IPS-15b (cell line): Measurements from ENCODE around the gene DPCD.

ENCODE experiments used
- H3K27me3 ChIP-seq: one replicate; pipeline ENCODE4 v1.6.1; 2013; ENCODE audit warnings: low read length; ENCODE audit not compliant: control insufficient read depth, insufficient read depth
- H3K36me3 ChIP-seq: one replicate; pipeline ENCODE4 v1.6.1; 2013; ENCODE audit warnings: low read length; ENCODE audit not compliant: control insufficient read depth, insufficient read depth
- H3K4me1 ChIP-seq: one replicate; pipeline ENCODE4 v1.6.1; 2013; ENCODE audit warnings: mild to moderate bottlenecking, low read length; ENCODE audit not compliant: control insufficient read depth, insufficient read depth
- H3K4me3 ChIP-seq: one replicate; pipeline ENCODE4 v1.5.1; 2013; ENCODE audit warnings: low read depth, low read length
- H3K9ac ChIP-seq: one replicate; pipeline ENCODE4 v1.6.1; 2013; ENCODE audit warnings: low read depth, mild to moderate bottlenecking, low read length
- H3K9me3 ChIP-seq: one replicate; pipeline ENCODE4 v1.6.1; 2013; ENCODE audit warnings: mild to moderate bottlenecking, low read length; ENCODE audit not compliant: control insufficient read depth, insufficient read depth

The DPCD gene

GRCh38 chr10:101569323-101569621, 18.8 kb upstream of the DPCD start:
- no peaks in the 10 kb centered on the region for H3K36me3 ChIP-seq
- H3K9ac ChIP-seq = no peak overlapping the region
- no peaks in the 10 kb centered on the region for H3K9me3 ChIP-seq
- peak overlapping the region; percentile 88 for H3K4me3 ChIP-seq
- H3K27me3 ChIP-seq = peaks cover 68% of the 10 kb centered on the region
- H3K4me1 ChIP-seq = no peaks in the 10 kb centered on the region

GRCh38 chr10:101569622-101570427, 18.3 kb upstream of the DPCD start:
- Histone ChIP-seq H3K27me3 (peaks cover 68% of the 10 kb centered on the region), H3K4me1 (no peaks in the 10 kb centered on the region), H3K9me3 (no peaks in the 10 kb centered on the region), H3K9ac (peak overlapping the region; percentile 24), H3K4me3 (peak overlapping the region; percentile 88), H3K36me3 (no peaks in the 10 kb centered on the region)

GRCh38 chr10:101570428-101571270, 17.5 kb upstream of the DPCD start:
- H3K9me3 ChIP-seq = no peaks in the 10 kb centered on the region
- H3K4me1 ChIP-seq = no peaks in the 10 kb centered on the region
- peaks cover 64% of the 10 kb centered on the region for H3K27me3 ChIP-seq
- peak overlapping the region; percentile 60 for H3K9ac ChIP-seq
- H3K4me3 ChIP-seq = peak overlapping the region; percentile 88
- no peaks in the 10 kb centered on the region for H3K36me3 ChIP-seq

- peaks cover 56% of the 10 kb centered on the region for H3K27me3 ChIP-seq
- H3K9ac ChIP-seq = no peak overlapping the region
- H3K36me3 ChIP-seq = no peaks in the 10 kb centered on the region
- peak overlapping the region; percentile 88 for H3K4me3 ChIP-seq
- no peaks in the 10 kb centered on the region for H3K9me3 ChIP-seq
- H3K4me1 ChIP-seq = no peaks in the 10 kb centered on the region
Observed at GRCh38 chr10:101571271-101571925, 16.7 kb upstream of the DPCD start.

GRCh38 chr10:101572126-101572525, 16.0 kb upstream of the DPCD start:
- no peaks in the 10 kb centered on the region for H3K4me1 ChIP-seq
- no peaks in the 10 kb centered on the region for H3K36me3 ChIP-seq
- H3K27me3 ChIP-seq = peaks cover 51% of the 10 kb centered on the region
- H3K4me3 ChIP-seq = no peak overlapping the region
- H3K9ac ChIP-seq = no peak overlapping the region
- no peaks in the 10 kb centered on the region for H3K9me3 ChIP-seq

- H3K27me3 ChIP-seq = peaks cover 44% of the 10 kb centered on the region
- H3K36me3 ChIP-seq = no peaks in the 10 kb centered on the region
- H3K4me3 ChIP-seq = no peak overlapping the region
- H3K9ac ChIP-seq = no peak overlapping the region
- no peaks in the 10 kb centered on the region for H3K9me3 ChIP-seq
- no peaks in the 10 kb centered on the region for H3K4me1 ChIP-seq
Observed at GRCh38 chr10:101572785-101573184, 15.3 kb upstream of the DPCD start.

- no peak overlapping the region for H3K4me3 ChIP-seq
- no peaks in the 10 kb centered on the region for H3K9me3 ChIP-seq
- no peak overlapping the region for H3K9ac ChIP-seq
- peaks cover 7% of the 10 kb centered on the region for H3K36me3 ChIP-seq
- no peaks in the 10 kb centered on the region for H3K4me1 ChIP-seq
- H3K27me3 ChIP-seq = peaks cover 33% of the 10 kb centered on the region
Observed at GRCh38 chr10:101573885-101574753, 14.0 kb upstream of the DPCD start.

- H3K9me3 ChIP-seq = no peaks in the 10 kb centered on the region
- no peak overlapping the region for H3K4me3 ChIP-seq
- H3K4me1 ChIP-seq = no peaks in the 10 kb centered on the region
- peaks cover 26% of the 10 kb centered on the region for H3K27me3 ChIP-seq
- peaks cover 16% of the 10 kb centered on the region for H3K36me3 ChIP-seq
- no peak overlapping the region for H3K9ac ChIP-seq
Observed at GRCh38 chr10:101575091-101575490, 13.0 kb upstream of the DPCD start.

- Histone ChIP-seq H3K9ac (no peak overlapping the region), H3K36me3 (peaks cover 17% of the 10 kb centered on the region), H3K9me3 (no peaks in the 10 kb centered on the region), H3K4me1 (peaks cover 4% of the 10 kb centered on the region), H3K4me3 (no peak overlapping the region), H3K27me3 (peaks cover 24% of the 10 kb centered on the region)
Observed at GRCh38 chr10:101575580-101576210, 12.4 kb upstream of the DPCD start.

GRCh38 chr10:101576211-101576863, 11.8 kb upstream of the DPCD start:
- Histone ChIP-seq H3K9me3 (no peaks in the 10 kb centered on the region), H3K4me3 (no peak overlapping the region), H3K36me3 (peaks cover 17% of the 10 kb centered on the region), H3K9ac (no peak overlapping the region), H3K27me3 (peaks cover 17% of the 10 kb centered on the region), H3K4me1 (peaks cover 5% of the 10 kb centered on the region)
